Body of pancreas (tissue), 4 donors: ENCODE measurements around the gene NTRK2.

Source experiments
- POLR2A ChIP-seq, 3 donors: fragments of 450-650 bp; IDR thresholded peaks; one replicate each; pipeline ENCODE4 v1.6.1; 2016; ENCODE audit warnings: antibody characterized with exemption in 3 of 3, mild to moderate bottlenecking in 2 of 3
- TF ChIP-seq, protein P1 (sequence below), 7 experiments: fragments of 450-650 bp in 4 of 7; fragments of 200-600 bp in 3 of 7; sonication (generic) in 3 of 7; IDR thresholded peaks; one replicate each; pipeline ENCODE4 v1.5.1; 2016 to 2019; ENCODE audit warnings: antibody characterized with exemption in 7 of 7

DNA sequence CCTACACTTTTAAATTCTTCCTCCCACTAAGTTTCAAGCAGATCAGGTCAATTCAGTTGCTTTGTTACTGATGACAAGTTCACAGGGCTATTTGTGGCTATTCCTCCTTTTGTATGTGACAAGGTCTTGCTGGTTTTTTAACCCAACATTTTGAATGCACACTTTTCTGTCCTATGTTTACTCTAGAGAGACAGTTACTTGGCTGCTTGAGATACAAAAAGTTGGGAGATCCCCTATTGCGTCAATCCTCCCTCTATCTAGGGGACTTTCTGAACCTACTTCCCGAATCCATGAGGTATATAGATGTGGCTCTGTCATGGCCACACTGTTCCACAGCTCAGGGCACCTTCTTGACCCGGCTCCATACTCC lies 386.7 kb downstream of the NTRK2 start:
- TF ChIP-seq, protein P1, sequence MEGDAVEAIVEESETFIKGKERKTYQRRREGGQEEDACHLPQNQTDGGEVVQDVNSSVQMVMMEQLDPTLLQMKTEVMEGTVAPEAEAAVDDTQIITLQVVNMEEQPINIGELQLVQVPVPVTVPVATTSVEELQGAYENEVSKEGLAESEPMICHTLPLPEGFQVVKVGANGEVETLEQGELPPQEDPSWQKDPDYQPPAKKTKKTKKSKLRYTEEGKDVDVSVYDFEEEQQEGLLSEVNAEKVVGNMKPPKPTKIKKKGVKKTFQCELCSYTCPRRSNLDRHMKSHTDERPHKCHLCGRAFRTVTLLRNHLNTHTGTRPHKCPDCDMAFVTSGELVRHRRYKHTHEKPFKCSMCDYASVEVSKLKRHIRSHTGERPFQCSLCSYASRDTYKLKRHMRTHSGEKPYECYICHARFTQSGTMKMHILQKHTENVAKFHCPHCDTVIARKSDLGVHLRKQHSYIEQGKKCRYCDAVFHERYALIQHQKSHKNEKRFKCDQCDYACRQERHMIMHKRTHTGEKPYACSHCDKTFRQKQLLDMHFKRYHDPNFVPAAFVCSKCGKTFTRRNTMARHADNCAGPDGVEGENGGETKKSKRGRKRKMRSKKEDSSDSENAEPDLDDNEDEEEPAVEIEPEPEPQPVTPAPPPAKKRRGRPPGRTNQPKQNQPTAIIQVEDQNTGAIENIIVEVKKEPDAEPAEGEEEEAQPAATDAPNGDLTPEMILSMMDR (IDR thresholded peaks at IDR 0.05), result no peak
- TF ChIP-seq POLR2A (IDR thresholded peaks at IDR 0.05), result no peak
